HTERT RPE-1 (cell line): ENCODE measurements around the gene RAB43.

Experiments
- in situ Hi-C: fragments of 300-500 bp; cut with MboI; formaldehyde crosslinking; loops from 4 replicates; pipeline ENCODE4 v1.14.3; 2020; ENCODE audit warnings: low sequenced_read_pairs

The RAB43 gene

GRCh38 chr3:129061888-129062834 is 59.4 kb downstream of the RAB43 start:
- in situ Hi-C loops: no loop called here

- in situ Hi-C loops: no loop called here
These were observed 60.3 kb downstream of the RAB43 start for GRCh38 chr3:129061023-129061887.

GRCh38 chr3:129060276-129061022 is 61.2 kb downstream of the RAB43 start, which contains the start of gene GP9:
GP9 (plus strand) TSS chr3:129060779; CDS start chr3:129061740, 961 bp downstream.
- in situ Hi-C loops: no loop called here

GRCh38 chr3:129059311-129059958 is 62.2 kb downstream of the RAB43 start:
- in situ Hi-C loops: no loop called here

- in situ Hi-C loops: no loop called here
These were observed 63.0 kb downstream of the RAB43 start for GRCh38 chr3:129058441-129059200.

- in situ Hi-C loops: no loop called here
These were observed 64.4 kb downstream of the RAB43 start for GRCh38 chr3:129057249-129057648.

- in situ Hi-C loops: no loop called here
These were observed 65.0 kb downstream of the RAB43 start for GRCh38 chr3:129056451-129057173.

- in situ Hi-C loops: no loop called here
These were observed 66.9 kb downstream of the RAB43 start for GRCh38 chr3:129054605-129055104.

GRCh38 chr3:129052675-129053074 is 68.9 kb downstream of the RAB43 start:
- in situ Hi-C loops: no loop called here

GRCh38 chr3:129051871-129052340 is 69.7 kb downstream of the RAB43 start:
- in situ Hi-C loops: no loop called here

GRCh38 chr3:129050556-129051295 is 70.9 kb downstream of the RAB43 start:
- in situ Hi-C loops: no loop called here

GRCh38 chr3:129047553-129047839 is 74.1 kb downstream of the RAB43 start:
- in situ Hi-C loops: no loop called here

GRCh38 chr3:129046732-129047552 is 74.7 kb downstream of the RAB43 start:
- in situ Hi-C loops: no loop called here

GRCh38 chr3:129046037-129046731 is 75.4 kb downstream of the RAB43 start:
- in situ Hi-C loops: no loop called here

- in situ Hi-C loops: no loop called here
These were observed 75.9 kb downstream of the RAB43 start for GRCh38 chr3:129045675-129046036.

GRCh38 chr3:129040579-129041300 is 80.9 kb downstream of the RAB43 start:
- in situ Hi-C loops: no loop called here
